Activated naive CD4-positive, alpha-beta T cell treated with anti-CD3 and anti-CD28 coated beads, Interleukin-2, amount 10 ng/mL, durations not matched to agents 7 days and 5 days (primary cell): ENCODE data around the gene CCDC88C.

Source experiments
- CTCF ChIA-PET: fragments of 350-600 bp; sonication (Branson Sonifier 250); formaldehyde crosslinking; loops from one replicate; lab custom pipeline; 2021; ENCODE audit warnings: antibody characterized with exemption; lab: Charles Lee
- DNase-seq: peaks from one replicate; pipeline ENCODE4 v3.0.0-alpha.2; 2020
- H3K27ac Mint-ChIP-seq: one replicate; pipeline ENCODE4 v1.8.0; 2021; ENCODE audit warnings: mild to moderate bottlenecking, moderate library complexity, mixed read lengths
- H3K27me3 Mint-ChIP-seq: one replicate; pipeline ENCODE4 v1.8.0; 2021; ENCODE audit warnings: mild to moderate bottlenecking, mixed read lengths
- H3K36me3 Mint-ChIP-seq: one replicate; pipeline ENCODE4 v1.8.0; 2021; ENCODE audit warnings: mixed read lengths
- H3K4me1 Mint-ChIP-seq: one replicate; pipeline ENCODE4 v1.8.0; 2021; ENCODE audit warnings: mixed read lengths
- H3K4me3 Mint-ChIP-seq: one replicate; pipeline ENCODE4 v1.8.0; 2021; ENCODE audit warnings: mild to moderate bottlenecking, moderate library complexity, mixed read lengths
- H3K9me3 Mint-ChIP-seq: one replicate; pipeline ENCODE4 v1.8.0; 2021; ENCODE audit warnings: mixed read lengths

The CCDC88C gene

DNA sequence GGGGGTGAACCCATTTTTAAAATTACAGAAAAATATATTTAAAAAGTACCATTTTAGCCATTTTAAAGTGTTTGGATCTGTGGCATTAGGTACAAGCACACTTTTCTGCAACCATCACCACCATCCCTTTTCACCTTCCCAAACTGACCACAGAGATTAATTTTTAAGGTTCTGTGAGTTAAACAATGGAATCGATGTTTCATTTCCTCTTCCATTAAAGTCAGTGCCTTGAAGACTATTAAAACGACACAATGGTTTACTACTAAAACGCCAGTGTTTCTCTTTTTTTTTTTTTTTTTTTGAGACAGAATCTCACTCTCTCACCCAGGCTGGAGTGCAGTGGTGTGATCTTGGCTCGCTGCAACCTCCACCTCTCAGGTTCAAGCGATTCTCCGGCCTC, 95.0 kb downstream of the CCDC88C start:
- H3K36me3 Mint-ChIP-seq, result peaks cover 76% of the 10 kb centered on the region
- H3K27ac Mint-ChIP-seq, result peak overlapping the region; percentile 97
- no peaks in the 10 kb centered on the region for H3K9me3 Mint-ChIP-seq
- H3K27me3 Mint-ChIP-seq, result no peaks in the 10 kb centered on the region
- H3K4me1 Mint-ChIP-seq, result peaks cover 85% of the 10 kb centered on the region
- DNase-seq, result no peak
- no peak overlapping the region for H3K4me3 Mint-ChIP-seq
- CTCF ChIA-PET, result interaction anchor here (1.1 to 5.2 kb wide), 9 partner anchors 27 to 145 kb away, joined by 3 to 85 read pairs (median 11); partner anchors contain the start of gene CCDC88C

DNA sequence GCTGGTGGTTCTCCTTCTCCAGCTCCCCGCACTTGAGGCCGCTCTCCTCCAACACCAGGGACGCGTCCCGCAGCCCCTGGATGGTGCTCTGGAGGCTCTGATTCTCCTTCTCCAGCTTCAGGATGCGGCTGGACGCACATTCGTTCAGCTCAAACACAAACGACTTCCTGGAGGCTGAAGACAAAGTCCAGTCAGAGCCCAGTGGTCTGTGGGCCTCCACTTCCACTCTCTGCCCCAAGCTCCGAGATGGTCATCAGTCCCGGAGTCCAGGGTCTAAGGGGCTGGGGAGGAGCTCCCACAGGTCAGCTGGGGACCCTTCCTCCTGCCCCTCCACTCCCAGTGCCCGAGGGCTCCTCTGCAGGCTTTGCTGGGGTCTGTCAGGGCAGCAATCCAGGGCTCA, 96.5 kb downstream of the CCDC88C start:
- peaks cover 85% of the 10 kb centered on the region for H3K4me1 Mint-ChIP-seq
- CTCF ChIA-PET, result interaction anchor here (1.0 kb wide), 1 partner anchor 28 kb away, joined by 3 read pairs; no protein-coding TSS in a partner anchor

DNA sequence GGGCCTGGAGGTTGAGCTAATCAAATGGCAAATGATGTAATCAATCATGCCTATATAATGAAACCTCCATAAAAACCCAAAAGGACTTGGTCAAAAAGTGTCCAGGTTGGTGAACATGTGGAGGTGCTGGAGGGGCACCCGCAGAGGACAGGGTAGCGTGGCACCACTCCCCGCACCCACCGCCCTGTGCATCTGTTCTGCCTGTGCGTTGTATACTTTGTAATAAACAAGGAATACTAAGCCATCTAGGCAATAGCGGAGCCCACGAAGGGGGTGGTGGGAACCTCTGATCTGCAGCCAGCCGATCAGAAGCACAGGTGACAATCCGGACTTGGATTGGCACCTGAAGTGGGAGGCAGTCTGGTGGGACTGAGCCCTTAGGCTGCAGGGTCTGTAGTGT, 97.4 kb downstream of the CCDC88C start:
- Mint-ChIP-seq H3K4me3 (no peak overlapping the region), H3K4me1 (peaks cover 85% of the 10 kb centered on the region), H3K27me3 (no peaks in the 10 kb centered on the region), H3K27ac (peak overlapping the region; percentile 73), H3K36me3 (peaks cover 78% of the 10 kb centered on the region), H3K9me3 (no peaks in the 10 kb centered on the region)
- CTCF ChIA-PET, result interaction anchor here (2.2 kb wide), 1 partner anchor 91 kb away, joined by 4 read pairs; no protein-coding TSS in a partner anchor
- no peak for DNase-seq

More for the DNA sequence above, 96.5 kb downstream of the CCDC88C start:
- no peaks in the 10 kb centered on the region for H3K27me3 Mint-ChIP-seq
- no peaks in the 10 kb centered on the region for H3K9me3 Mint-ChIP-seq
- DNase-seq, result no peak
- H3K36me3 Mint-ChIP-seq, result peaks cover 78% of the 10 kb centered on the region
- no peak overlapping the region for H3K27ac Mint-ChIP-seq
- no peak overlapping the region for H3K4me3 Mint-ChIP-seq

DNA sequence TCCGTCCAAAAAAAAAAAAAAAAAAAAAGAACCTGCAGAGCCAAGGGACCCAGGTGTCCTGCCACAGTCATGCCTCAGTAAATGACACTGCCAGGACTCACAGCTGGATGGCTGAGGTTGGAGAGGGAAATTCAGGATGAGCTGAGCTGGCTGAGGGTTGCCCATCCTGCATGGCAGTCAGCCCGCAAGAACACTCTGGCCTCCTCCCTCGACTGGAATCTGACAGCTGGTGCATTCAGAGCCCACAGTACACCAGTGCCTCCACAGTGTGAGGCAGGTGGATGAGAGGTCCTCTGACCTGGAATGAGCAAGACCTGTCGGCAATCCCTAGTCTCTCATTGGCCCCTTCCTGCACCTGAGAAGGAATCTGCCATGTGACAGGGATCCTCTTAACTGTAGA, 98.7 kb downstream of the CCDC88C start:
- DNase-seq, result no peak
- Mint-ChIP-seq H3K36me3 (peaks cover 82% of the 10 kb centered on the region), H3K9me3 (no peaks in the 10 kb centered on the region), H3K27me3 (no peaks in the 10 kb centered on the region), H3K4me1 (peaks cover 85% of the 10 kb centered on the region), H3K27ac (peak overlapping the region; percentile 95), H3K4me3 (no peak overlapping the region)
- CTCF ChIA-PET, result interaction anchor here (0.7 to 2.2 kb wide), 4 partner anchors 81 to 592 kb away, joined by 3 to 4 read pairs (median 4); no protein-coding TSS in a partner anchor

DNA sequence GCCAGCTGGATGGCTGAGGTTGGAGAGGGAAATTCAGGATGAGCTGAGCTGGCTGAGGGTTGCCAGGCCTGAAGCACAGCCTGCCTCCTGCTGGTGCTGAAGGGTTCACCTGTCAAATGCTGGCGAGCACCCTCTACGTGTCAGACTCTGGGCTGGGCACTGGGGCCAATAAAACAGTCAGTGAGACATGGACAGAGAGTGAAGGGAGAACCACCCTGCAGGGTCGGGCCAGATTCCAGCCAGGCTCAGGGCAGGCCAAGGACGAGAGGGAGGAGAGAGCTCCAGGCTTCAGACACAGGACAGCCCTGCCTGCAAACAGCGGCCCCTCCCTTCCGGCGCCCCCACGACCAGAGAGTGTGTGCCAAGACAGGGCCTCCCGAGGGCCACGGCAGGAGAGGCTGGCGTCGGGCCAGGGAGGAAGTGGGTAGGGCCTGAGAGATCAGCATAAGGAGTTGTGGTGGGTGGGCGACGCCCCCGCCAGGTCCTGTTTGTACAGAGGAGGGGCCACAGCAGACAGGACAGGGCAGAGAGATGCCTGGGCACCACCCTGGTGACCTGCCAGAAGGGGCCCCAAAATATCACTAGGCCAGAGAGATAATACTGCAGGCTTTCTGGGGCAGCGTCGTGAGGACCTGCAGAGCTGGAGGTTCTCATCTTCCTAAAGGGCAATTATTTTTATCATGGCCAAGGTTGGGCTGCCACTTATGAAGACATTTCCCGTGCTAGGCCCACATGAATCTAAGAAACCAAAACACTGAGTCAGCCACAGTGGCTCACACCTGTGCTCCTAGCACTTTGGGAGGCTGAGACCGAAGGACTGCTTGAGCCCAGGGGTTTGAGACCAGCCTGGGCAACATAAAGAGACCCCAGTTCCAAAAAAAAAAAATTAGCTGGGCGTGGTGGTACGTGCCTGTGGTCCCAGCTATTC, 100.0 kb downstream of the CCDC88C start:
- H3K27me3 Mint-ChIP-seq, result no peaks in the 10 kb centered on the region
- peaks cover 85% of the 10 kb centered on the region for H3K36me3 Mint-ChIP-seq

DNA sequence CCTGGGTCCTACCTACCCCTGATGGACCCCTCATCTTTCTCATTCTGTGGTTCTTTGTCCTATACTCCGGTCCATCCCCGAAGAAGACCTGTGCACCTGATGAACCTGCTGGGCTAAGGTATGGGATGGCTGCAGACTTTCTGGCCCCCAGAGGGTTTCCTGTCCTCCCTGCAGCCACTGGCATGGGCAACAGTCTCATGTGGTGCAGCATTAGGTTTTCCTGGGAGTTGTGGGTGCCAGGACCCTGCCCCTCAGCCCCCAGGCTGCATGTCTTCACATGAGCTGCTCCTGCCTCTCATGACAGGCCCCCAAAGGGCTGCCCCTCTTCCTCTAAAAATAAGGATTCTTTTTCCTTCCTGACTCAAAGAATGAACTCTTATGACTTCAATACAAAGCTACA, 100.9 kb downstream of the CCDC88C start:
- CTCF ChIA-PET, result interaction anchor here (0.9 kb wide), 2 partner anchors 29 to 171 kb away, joined by 3 to 4 read pairs; no protein-coding TSS in a partner anchor
- no peaks in the 10 kb centered on the region for H3K27me3 Mint-ChIP-seq
- H3K9me3 Mint-ChIP-seq, result no peaks in the 10 kb centered on the region
- peaks cover 86% of the 10 kb centered on the region for H3K4me1 Mint-ChIP-seq
- no peak for DNase-seq
- peaks cover 81% of the 10 kb centered on the region for H3K36me3 Mint-ChIP-seq
- H3K4me3 Mint-ChIP-seq, result peak overlapping the region; percentile 64
- peak overlapping the region; percentile 95 for H3K27ac Mint-ChIP-seq

More for the DNA sequence above, 100.0 kb downstream of the CCDC88C start:
- CTCF ChIA-PET, result interaction anchor here (0.6 to 1.3 kb wide), 10 partner anchors 12 to 594 kb away, joined by 3 to 6 read pairs (median 3); no protein-coding TSS in a partner anchor
- Mint-ChIP-seq H3K4me1 (peaks cover 86% of the 10 kb centered on the region), H3K4me3 (peak overlapping the region; percentile 64), H3K9me3 (no peaks in the 10 kb centered on the region), H3K27ac (peak overlapping the region; percentile 95)
- DNase-seq, result peak; percentile 88

DNA sequence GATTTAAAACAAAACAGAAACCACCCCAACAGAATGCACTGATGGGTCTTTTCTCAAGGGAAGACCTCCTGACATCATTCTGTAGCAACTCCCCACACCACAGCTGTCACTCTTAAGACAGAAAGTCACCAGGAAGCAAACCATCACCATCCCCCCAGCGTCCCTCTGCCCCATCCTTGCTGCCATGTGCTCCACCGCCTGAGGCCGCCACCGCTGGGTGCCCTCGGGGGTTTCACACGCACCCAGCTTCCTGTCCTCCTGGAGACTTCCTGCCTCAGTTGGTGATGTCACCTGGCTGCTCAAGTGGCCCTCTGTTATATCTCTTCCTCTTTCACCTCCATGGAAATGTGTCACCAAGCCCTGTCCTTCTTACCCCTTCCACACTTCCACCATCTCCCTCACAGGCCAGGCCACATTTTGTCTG, 101.8 kb downstream of the CCDC88C start:
- Mint-ChIP-seq H3K36me3 (peaks cover 82% of the 10 kb centered on the region), H3K4me3 (peak overlapping the region; percentile 64), H3K9me3 (no peaks in the 10 kb centered on the region), H3K27me3 (no peaks in the 10 kb centered on the region), H3K4me1 (peaks cover 92% of the 10 kb centered on the region), H3K27ac (peak overlapping the region; percentile 95)
- CTCF ChIA-PET, result interaction anchor here (1.0 to 2.0 kb wide), 6 partner anchors 9 to 112 kb away, joined by 3 to 7 read pairs (median 4); partner anchors contain the start of gene CCDC88C
- DNase-seq, result peak; percentile 94

DNA sequence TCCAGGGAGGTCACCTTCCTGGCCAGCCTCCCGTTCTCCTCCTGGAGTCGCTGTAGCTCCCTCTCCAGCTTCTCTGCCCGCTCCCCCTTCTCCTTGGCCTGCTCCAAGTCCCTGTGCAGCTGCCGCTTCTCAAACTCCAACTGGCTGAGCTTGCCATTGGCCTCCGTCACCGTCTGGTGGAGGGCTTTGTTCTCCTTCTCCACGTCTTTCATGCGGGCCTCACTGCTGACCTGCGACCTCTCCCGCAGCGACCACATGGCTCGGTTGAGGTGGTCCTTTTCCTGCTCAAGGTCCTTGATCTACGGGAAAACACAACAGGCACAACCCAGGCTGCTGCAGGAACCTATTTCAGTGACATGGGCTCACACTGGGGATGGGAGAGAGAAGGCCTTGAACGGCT, 103.8 kb downstream of the CCDC88C start:
- Mint-ChIP-seq H3K4me1 (peaks cover 95% of the 10 kb centered on the region), H3K27ac (peak overlapping the region; percentile 95), H3K27me3 (no peaks in the 10 kb centered on the region), H3K36me3 (peaks cover 84% of the 10 kb centered on the region), H3K9me3 (no peaks in the 10 kb centered on the region), H3K4me3 (peak overlapping the region; percentile 47)
- no peak for DNase-seq
- CTCF ChIA-PET, result interaction anchor here (0.6 to 2.0 kb wide), 2 partner anchors 114 to 136 kb away, joined by 3 to 6 read pairs; no protein-coding TSS in a partner anchor

DNA sequence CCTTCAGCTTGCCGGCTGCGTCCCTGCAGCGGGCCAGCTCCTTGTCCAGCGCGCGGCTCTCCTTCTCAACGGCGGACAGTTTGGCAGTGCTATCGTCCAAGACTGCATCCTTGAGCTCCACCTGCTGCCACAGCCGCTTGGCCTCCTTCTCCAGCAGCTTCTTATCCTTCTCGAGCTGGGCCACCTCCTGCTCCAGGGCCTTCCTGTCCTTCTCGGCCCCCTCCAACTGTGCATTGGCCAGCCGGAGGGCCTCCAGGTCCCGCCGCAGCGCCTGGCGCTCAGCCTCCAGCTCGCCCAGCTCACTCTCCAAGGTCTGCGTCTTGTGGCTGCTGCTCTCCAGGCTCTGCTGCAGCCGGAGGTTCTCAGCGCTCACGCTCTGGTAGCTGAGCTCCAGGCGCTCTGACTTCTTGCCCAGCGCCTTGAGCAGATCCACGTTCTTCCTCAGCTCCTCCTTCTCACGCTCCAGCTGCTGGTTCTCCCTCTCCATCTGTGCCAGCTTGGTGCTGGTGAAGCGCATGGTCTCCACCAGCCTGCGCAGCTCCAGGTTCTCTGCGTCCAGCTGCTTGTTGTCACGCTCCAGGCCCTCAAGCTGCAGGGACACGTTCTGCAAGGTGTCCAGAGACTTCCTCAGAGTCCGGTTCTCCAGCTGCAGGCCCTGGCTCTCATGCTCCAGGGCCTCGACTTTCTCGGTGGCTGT, 104.3 kb downstream of the CCDC88C start:
- peak overlapping the region; percentile 55 for H3K4me3 Mint-ChIP-seq
- DNase-seq, result no peak
- no peaks in the 10 kb centered on the region for H3K9me3 Mint-ChIP-seq
- H3K27ac Mint-ChIP-seq, result peak overlapping the region; percentile 81
- CTCF ChIA-PET, result interaction anchor here (0.6 to 1.1 kb wide), 3 partner anchors 106 to 136 kb away, joined by 3 to 4 read pairs (median 3); no protein-coding TSS in a partner anchor
- peaks cover 86% of the 10 kb centered on the region for H3K36me3 Mint-ChIP-seq
- peaks cover 91% of the 10 kb centered on the region for H3K4me1 Mint-ChIP-seq
- no peaks in the 10 kb centered on the region for H3K27me3 Mint-ChIP-seq

DNA sequence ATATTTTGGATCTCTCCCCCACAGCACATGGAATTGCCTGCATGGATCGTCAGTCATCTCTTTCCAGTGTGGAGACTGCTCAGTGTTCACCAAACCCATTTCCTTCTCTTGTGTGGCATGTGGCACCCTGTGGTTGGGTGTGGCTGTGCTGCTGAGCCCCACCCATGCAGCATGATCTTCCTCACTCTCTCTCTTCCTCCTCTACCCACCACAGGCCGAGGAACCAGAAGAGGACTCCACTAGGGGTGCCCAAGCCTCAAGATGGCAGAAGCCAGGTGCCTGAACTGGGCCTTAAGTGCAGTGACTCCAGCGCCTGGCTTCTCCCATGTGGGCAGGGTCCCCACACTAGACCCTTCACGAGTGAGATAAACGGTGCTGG, 106.3 kb downstream of the CCDC88C start:
- peaks cover 76% of the 10 kb centered on the region for H3K4me1 Mint-ChIP-seq
- peaks cover 86% of the 10 kb centered on the region for H3K36me3 Mint-ChIP-seq
- no peaks in the 10 kb centered on the region for H3K27me3 Mint-ChIP-seq
- H3K4me3 Mint-ChIP-seq, result peak overlapping the region; percentile 55
- CTCF ChIA-PET, result no interaction called here
- H3K9me3 Mint-ChIP-seq, result no peaks in the 10 kb centered on the region
- peak overlapping the region; percentile 89 for H3K27ac Mint-ChIP-seq
- peak; percentile 78 for DNase-seq

DNA sequence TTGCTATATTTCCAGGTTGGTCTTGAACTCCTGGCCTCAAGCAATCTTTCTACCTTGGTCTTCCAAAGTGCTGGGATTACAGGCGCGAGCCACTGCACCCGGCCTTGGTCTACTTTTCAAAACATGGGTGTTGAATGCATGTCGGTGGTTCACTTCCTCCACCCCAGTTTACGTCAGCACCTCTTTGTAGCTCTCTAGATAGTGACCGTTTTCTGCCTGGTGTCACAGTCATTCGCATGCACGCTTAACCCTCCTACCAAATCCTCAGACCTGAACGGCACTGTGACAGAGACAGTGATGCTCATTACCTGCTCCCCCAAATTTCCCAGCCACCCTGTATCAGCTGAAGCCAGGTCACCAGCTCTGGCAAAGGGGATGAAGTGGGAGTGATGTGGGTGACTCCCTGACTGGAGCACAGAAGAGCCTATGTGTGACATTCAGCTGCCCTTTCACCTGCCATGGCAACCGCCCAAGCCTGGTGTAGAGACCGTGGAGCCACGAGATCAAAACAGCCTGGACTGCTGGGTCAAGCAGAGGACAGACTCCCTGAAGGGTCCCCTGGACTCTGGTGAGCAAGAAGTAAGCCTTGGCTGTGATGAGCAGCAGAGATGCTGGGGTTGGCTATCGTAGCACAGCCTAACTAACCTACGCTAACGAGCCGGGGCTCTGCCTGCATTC, 106.9 kb downstream of the CCDC88C start:
- Mint-ChIP-seq H3K9me3 (no peaks in the 10 kb centered on the region), H3K27me3 (no peaks in the 10 kb centered on the region), H3K4me1 (peaks cover 74% of the 10 kb centered on the region), H3K4me3 (peak overlapping the region; percentile 55), H3K27ac (peak overlapping the region; percentile 89), H3K36me3 (peaks cover 86% of the 10 kb centered on the region)
- CTCF ChIA-PET, result interaction anchor here (0.7 kb wide), 1 partner anchor 105 kb away, joined by 3 read pairs; no protein-coding TSS in a partner anchor
- peak; percentile 46 for DNase-seq

DNA sequence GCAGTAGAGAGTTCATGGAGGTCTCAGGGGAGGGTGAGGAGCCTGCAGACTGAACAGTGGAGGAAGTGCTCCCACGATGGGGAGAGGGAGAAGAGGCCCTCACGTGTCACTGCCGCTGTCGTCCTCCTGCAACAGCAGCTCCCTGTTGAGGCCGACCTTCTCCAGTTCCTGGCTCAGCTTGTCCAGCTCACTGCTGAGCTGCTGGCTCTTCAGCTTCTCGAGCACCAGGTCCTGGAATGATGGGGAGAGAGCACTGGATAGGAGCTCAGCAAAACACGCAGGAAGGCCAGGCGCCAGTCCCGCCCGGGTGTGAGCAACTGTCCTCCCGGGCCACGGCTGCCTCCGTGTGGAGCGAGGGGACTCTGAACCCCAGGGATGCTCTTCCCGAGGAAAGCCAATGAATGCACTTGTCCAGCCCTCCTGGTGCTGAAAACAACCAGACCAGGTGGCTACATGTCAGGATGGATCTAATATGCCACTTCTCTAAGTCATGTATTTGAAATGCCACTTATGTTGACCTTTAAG, 107.8 kb downstream of the CCDC88C start:
- peaks cover 86% of the 10 kb centered on the region for H3K36me3 Mint-ChIP-seq
- CTCF ChIA-PET, result no interaction called here
- no peaks in the 10 kb centered on the region for H3K27me3 Mint-ChIP-seq
- H3K4me3 Mint-ChIP-seq, result no peak overlapping the region
- H3K9me3 Mint-ChIP-seq, result no peaks in the 10 kb centered on the region
- peak overlapping the region; percentile 89 for H3K27ac Mint-ChIP-seq
- peaks cover 72% of the 10 kb centered on the region for H3K4me1 Mint-ChIP-seq
- DNase-seq, result no peak

DNA sequence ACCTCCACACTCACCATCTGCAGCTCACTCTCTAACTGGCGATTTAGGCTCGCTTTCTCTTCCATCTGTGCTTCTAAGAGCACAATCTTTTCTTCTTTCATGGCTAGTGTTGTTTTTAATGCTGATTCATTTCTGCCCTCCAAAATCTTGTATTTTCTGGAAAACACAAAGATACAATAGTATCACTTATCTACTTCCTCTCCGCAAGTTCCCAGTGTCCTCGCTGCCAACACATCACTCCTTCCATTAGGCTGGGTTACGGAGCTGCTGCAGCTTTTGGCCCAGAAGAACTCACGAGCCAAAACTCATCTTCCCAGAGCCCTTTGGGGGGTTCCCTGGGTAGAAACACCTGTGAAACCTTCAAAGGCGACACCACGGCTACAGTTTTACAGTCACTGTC, 109.3 kb downstream of the CCDC88C start:
- peaks cover 63% of the 10 kb centered on the region for H3K4me1 Mint-ChIP-seq
- CTCF ChIA-PET, result no interaction called here
- peak overlapping the region; percentile 54 for H3K27ac Mint-ChIP-seq
- H3K27me3 Mint-ChIP-seq, result no peaks in the 10 kb centered on the region
- H3K9me3 Mint-ChIP-seq, result no peaks in the 10 kb centered on the region
- H3K4me3 Mint-ChIP-seq, result no peak overlapping the region
- DNase-seq, result no peak
- peaks cover 80% of the 10 kb centered on the region for H3K36me3 Mint-ChIP-seq
